Neutrophil (primary cell): ENCODE data around the gene ANKLE2.

Source experiments
- H3K27ac ChIP-seq: fragments of 200-600 bp; sonication (generic); 2 replicates; pipeline ENCODE4 v1.5.1; 2016; ENCODE audit warnings: mild to moderate bottlenecking, moderate library complexity
- H3K27me3 ChIP-seq: fragments of 200-600 bp; sonication (generic); 2 replicates; pipeline ENCODE4 v1.6.0; 2016; ENCODE audit warnings: mild to moderate bottlenecking
- H3K36me3 ChIP-seq: fragments of 200-600 bp; sonication (generic); 2 replicates; pipeline ENCODE4 v1.5.1; 2017
- H3K4me1 ChIP-seq, 2 experiments: fragments of 200-600 bp in 1 of 2; sonication (generic) in 1 of 2; 1 replicate in 1 of 2; 2 replicates in 1 of 2; pipeline versions ENCODE4 v1.5.1 to v1.6.1; 2013 to 2016; ENCODE audit warnings: low read depth in 1 of 2, low read length in 1 of 2, mild to moderate bottlenecking in 1 of 2, moderate library complexity in 1 of 2; ENCODE audit not compliant: control insufficient read depth in 1 of 2, insufficient read depth in 1 of 2
- H3K4me3 ChIP-seq, 2 experiments: fragments of 200-600 bp in 1 of 2; sonication (generic) in 1 of 2; 1 replicate in 1 of 2; 2 replicates in 1 of 2; pipeline ENCODE4 v1.5.1; 2013 to 2016; ENCODE audit warnings: low read depth in 1 of 2, low read length in 1 of 2, mild to moderate bottlenecking in 1 of 2, moderate library complexity in 1 of 2
- H3K9me3 ChIP-seq: fragments of 200-600 bp; sonication (generic); 2 replicates; pipeline ENCODE4 v1.5.1; 2016
- TF ChIP-seq, protein P1 (sequence below): fragments of 200-600 bp; sonication (generic); IDR thresholded peaks from 2 replicates; pipeline ENCODE4 v1.5.1; 2016; ENCODE audit warnings: antibody characterized with exemption

The ANKLE2 gene

DNA sequence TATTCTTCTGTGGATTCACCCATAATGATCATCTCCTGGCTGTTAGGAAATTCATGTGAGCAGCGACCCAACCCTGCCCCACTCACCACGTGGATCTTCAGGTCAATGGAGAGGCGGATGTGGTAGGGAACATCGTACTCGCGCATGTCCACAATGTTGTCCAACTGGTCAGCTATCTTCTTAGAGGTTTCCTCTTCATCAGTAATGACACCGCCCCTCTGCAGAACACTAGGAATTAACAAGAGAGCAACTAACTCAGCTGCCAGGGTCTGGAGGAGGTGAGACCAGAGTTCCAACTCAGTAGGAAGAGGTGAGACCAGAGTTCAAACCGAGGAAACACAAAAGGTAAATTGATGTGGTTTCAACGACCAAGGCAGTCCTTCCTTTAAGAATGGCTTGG lies 84.1 kb downstream of the ANKLE2 start:
- H3K27me3 ChIP-seq = no peaks in the 10 kb centered on the region
- H3K27ac ChIP-seq = no peak overlapping the region
- TF ChIP-seq, protein P1, sequence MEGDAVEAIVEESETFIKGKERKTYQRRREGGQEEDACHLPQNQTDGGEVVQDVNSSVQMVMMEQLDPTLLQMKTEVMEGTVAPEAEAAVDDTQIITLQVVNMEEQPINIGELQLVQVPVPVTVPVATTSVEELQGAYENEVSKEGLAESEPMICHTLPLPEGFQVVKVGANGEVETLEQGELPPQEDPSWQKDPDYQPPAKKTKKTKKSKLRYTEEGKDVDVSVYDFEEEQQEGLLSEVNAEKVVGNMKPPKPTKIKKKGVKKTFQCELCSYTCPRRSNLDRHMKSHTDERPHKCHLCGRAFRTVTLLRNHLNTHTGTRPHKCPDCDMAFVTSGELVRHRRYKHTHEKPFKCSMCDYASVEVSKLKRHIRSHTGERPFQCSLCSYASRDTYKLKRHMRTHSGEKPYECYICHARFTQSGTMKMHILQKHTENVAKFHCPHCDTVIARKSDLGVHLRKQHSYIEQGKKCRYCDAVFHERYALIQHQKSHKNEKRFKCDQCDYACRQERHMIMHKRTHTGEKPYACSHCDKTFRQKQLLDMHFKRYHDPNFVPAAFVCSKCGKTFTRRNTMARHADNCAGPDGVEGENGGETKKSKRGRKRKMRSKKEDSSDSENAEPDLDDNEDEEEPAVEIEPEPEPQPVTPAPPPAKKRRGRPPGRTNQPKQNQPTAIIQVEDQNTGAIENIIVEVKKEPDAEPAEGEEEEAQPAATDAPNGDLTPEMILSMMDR = no peak
- H3K4me3 ChIP-seq = no peak overlapping the region
- no peaks in the 10 kb centered on the region for H3K9me3 ChIP-seq
- H3K4me1 ChIP-seq = peaks cover 0 to under 1% of the 10 kb centered on the region in 2 experiments
- peaks cover 74% of the 10 kb centered on the region for H3K36me3 ChIP-seq

DNA sequence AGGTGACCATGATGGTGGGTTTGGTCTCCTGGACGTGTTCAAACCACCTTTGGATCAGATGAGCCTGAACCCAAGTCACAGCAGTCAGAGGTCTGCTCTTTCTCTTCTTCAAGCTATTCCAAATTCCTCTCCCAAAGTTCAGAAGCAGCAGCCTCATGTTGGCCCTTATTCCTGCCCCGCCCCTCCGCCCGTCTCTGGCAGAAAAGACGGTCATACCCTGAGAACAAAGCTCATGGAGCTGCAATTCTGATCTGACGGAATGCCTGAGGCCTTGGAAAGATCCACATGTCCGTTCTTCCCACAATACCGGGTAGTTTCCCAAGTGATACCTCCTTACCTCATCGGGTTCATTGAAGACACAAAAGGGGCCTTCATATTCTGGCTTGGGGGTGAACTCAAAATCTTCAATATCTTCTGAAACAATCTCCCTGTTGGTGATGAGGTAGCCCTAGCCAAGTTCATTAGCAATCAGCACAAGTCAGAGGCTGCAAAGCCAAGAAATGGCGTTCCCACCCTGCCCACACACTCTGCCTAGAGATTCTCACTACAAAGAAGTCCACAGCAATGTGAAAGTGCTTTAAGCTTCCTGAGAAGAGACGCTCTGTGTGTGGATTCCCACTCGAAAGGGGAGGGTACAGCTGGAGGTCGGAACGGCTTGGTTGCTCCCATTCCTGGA lies 85.7 kb downstream of the ANKLE2 start:
- no peaks in the 10 kb centered on the region for H3K27me3 ChIP-seq
- H3K4me3 ChIP-seq = no peak overlapping the region
- no peak overlapping the region for H3K27ac ChIP-seq
- no peaks in the 10 kb centered on the region for H3K9me3 ChIP-seq
- TF ChIP-seq, protein P1 = no peak
- H3K36me3 ChIP-seq = peaks cover 79% of the 10 kb centered on the region
- H3K4me1 ChIP-seq = peaks cover 8 to 12% of the 10 kb centered on the region in 2 experiments
